HepG2 (cell line): ENCODE data around the gene SLC9B2. TPM values are rescaled to one million over a fixed set of nuclear protein-coding genes. Genes with fewer than 3 reads are reported as not detected.

ENCODE experiments used
- EEA1 ChIP-seq: sonication (generic); formaldehyde crosslinking; IDR thresholded peaks from 2 replicates; pipeline ENCODE4 v1.5.1; 2020; ENCODE audit warnings: mild to moderate bottlenecking, missing genetic modification reagents, borderline replicate concordance
- NFE2 ChIP-seq: sonication (generic); formaldehyde crosslinking; IDR thresholded peaks from 2 replicates; pipeline ENCODE4 v1.4.0; 2020; ENCODE audit warnings: missing genetic modification reagents
- ZBTB40 ChIP-seq, 2 experiments: fragments of 450-650 bp in 1 of 2; sonication (generic) in 1 of 2; formaldehyde crosslinking in 1 of 2; IDR thresholded peaks; 2 replicates each; pipeline versions ENCODE4 v1.6.1 to v1.8.0; 2016 to 2022; ENCODE audit warnings: antibody characterized with exemption in 1 of 2, mild to moderate bottlenecking in 1 of 2, missing genetic modification reagents in 1 of 2
- ZFP36L2 ChIP-seq: sonication (generic); formaldehyde crosslinking; IDR thresholded peaks from 2 replicates; pipeline ENCODE4 v1.4.0; 2020; ENCODE audit warnings: missing genetic modification reagents
- polyA plus RNA-seq, 8 experiments: library from polyadenylated mRNA; depleted of rRNA in 3 of 8; stranded (reverse) in 7 of 8; unstranded in 1 of 8; fragments of >200 nt; fragmentation: Illumina TruSeq in 4 of 8; extraction: Trizol in 4 of 8; gene quantifications; 2 replicates each; pipeline versions ENCODE4 v1.2.1 to v1.2.3, GENCODE V29; 2011 to 2016; ENCODE audit warnings: low read depth in 4 of 8, missing spikeins in 1 of 8, mixed read lengths in 1 of 8; ENCODE audit not compliant: insufficient read depth in 1 of 8
- total RNA-seq, 5 experiments: library from RNA; depleted of rRNA; stranded (reverse); fragments of >200 nt; fragmentation: Illumina TruSeq; extraction: Trizol; gene quantifications; 2 replicates each; pipeline ENCODE4 v1.2.3, GENCODE V29; 2016; ENCODE audit warnings: low read depth in 1 of 5

The SLC9B2 gene
- total and polyA plus RNA-seq, 2 of the 13 experiments (the other 11 are each of a cell fraction or from before 2014, with no cell fraction given) = 23.5 to 38.5 TPM

GRCh38 chr4:103118166-103118565, 41.6 kb upstream of the SLC9B2 start (continued):
- no peak for TF ChIP-seq ZBTB40 (IDR thresholded peaks at IDR 0.05)
- TF ChIP-seq ZBTB40 (CRISPR knock-in tag; IDR thresholded peaks at IDR 0.05) = no peak
- TF ChIP-seq NFE2 (CRISPR knock-in tag) = no peak
- no peak for TF ChIP-seq EEA1 (CRISPR knock-in tag)
- TF ChIP-seq ZFP36L2 = no peak
